Activated naive CD4-positive, alpha-beta T cell treated with anti-CD3 and anti-CD28 coated beads, Interleukin-2, amount 10 ng/mL, durations not matched to agents 7 days and 5 days (primary cell): ENCODE data around the gene SPAG4.

Experiments
- CTCF ChIA-PET: fragments of 350-600 bp; sonication (Branson Sonifier 250); formaldehyde crosslinking; loops from one replicate; lab custom pipeline; 2021; ENCODE audit warnings: antibody characterized with exemption; lab: Charles Lee
- DNase-seq: peaks from one replicate; pipeline ENCODE4 v3.0.0-alpha.2; 2020
- H3K27ac Mint-ChIP-seq: one replicate; pipeline ENCODE4 v1.8.0; 2021; ENCODE audit warnings: mild to moderate bottlenecking, moderate library complexity, mixed read lengths
- H3K27me3 Mint-ChIP-seq: one replicate; pipeline ENCODE4 v1.8.0; 2021; ENCODE audit warnings: mild to moderate bottlenecking, mixed read lengths
- H3K36me3 Mint-ChIP-seq: one replicate; pipeline ENCODE4 v1.8.0; 2021; ENCODE audit warnings: mixed read lengths
- H3K4me1 Mint-ChIP-seq: one replicate; pipeline ENCODE4 v1.8.0; 2021; ENCODE audit warnings: mixed read lengths
- H3K4me3 Mint-ChIP-seq: one replicate; pipeline ENCODE4 v1.8.0; 2021; ENCODE audit warnings: mild to moderate bottlenecking, moderate library complexity, mixed read lengths
- H3K9me3 Mint-ChIP-seq: one replicate; pipeline ENCODE4 v1.8.0; 2021; ENCODE audit warnings: mixed read lengths

Gene SPAG4

DNA sequence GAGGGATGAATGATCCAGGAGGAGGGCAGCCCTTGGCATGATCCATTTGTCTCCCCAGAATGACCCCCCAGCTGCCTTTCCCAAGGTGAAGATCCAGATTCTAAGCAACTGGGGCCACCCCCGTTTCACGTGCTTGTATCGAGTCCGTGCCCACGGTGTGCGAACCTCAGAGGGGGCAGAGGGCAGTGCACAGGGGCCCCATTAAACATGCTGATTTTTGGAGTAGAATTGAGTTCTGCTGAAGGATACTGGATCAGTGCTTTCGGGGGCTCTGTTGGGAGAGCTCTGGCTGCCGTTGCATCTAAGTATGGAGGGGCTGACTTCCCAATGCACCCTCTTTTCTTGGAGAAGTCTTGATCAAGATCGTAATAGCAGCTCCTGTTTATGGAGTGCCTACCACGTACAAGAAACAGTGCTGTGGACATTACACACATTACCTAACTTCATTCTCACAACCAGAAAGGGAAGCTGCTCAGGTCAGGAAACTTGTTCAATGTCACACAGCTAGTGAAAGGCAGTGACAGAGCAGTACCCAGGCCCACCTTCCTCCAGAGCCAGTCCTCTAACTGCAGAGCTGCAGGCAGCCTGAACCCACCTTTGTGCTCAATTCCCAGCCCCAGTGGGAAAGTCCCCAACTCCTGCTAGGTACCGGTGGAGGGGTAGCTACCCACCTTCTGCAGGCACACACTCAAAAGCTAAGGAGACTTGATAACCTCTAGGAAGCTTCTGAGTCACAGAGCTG lies 5.4 kb downstream of the SPAG4 start:
- Mint-ChIP-seq H3K27ac (no peak overlapping the region), H3K4me3 (no peak overlapping the region), H3K27me3 (peaks cover 23% of the 10 kb centered on the region), H3K36me3 (peaks cover 18% of the 10 kb centered on the region), H3K4me1 (peaks cover 35% of the 10 kb centered on the region), H3K9me3 (no peaks in the 10 kb centered on the region)
- CTCF ChIA-PET, result interaction anchor here (0.9 to 2.9 kb wide), 4 partner anchors 8 to 19 kb away, joined by 3 to 12 read pairs (median 8); no protein-coding TSS in a partner anchor
- no peak for DNase-seq

DNA sequence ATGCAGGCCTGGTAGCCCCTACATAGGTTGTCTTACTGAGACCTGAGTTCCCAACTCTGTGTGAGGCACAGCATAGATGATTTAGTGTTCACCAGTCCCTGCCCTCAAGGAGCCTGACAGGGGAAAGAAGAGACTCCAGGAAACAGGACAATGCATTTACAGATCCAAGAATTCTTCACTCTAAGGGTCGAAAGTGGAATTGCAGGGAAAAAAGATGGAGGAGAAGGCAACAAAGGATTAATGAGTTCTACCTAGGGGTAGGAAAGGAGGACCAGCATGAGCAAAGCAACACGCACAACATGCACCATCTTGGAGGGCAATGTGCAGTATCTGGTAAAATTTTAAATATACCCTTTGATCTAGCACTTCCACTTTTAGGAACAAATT lies 5.9 kb downstream of the SPAG4 start:
- no peak overlapping the region for H3K27ac Mint-ChIP-seq

DNA sequence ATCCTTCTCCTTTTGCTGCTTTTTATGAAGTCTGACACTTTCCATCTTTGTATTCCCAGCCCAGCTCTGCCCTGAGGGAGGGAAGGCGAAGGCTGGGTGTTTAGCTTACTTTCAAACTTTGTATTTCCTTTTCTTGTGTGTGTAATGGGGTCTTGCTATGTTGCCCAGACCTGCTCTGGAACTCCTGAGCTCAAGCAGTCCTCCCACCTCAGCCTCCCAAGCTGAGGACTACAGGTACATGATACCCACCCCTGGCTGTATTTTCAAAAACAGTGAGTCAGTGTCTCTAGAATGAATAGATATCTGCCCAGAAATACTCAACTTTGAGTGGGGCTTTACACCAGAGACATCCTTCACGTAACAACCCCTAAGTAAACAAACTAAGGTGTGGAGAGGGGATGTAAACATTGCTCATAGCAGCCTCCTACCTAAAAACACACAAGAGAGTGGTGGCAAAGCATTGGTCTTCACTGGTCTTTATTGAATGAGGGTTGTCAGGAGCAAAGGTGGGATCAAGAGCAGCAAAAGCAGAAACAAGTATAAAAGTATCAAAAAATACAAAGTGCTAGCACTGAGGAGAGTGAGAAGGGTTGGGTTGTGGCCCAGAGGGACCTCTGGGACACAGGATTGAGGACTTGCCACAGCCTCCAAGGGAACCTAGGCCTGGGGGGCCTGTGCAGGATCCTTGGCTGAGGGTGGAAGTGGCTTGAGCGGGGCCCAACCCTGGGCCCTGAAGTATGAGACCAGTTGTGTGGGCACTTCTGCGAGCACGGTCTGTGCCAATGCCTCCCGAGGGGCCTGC lies 10.2 kb downstream of the SPAG4 start:
- Mint-ChIP-seq H3K9me3 (no peaks in the 10 kb centered on the region), H3K27me3 (no peaks in the 10 kb centered on the region), H3K4me3 (no peak overlapping the region), H3K36me3 (peaks cover 50% of the 10 kb centered on the region), H3K4me1 (no peaks in the 10 kb centered on the region), H3K27ac (peak overlapping the region; percentile 25)
- DNase-seq, result no peak
- CTCF ChIA-PET, result interaction anchor here (1.3 kb wide), 1 partner anchor 75 kb away, joined by 3 read pairs; no protein-coding TSS in a partner anchor

More for the DNA sequence above, 5.9 kb downstream of the SPAG4 start:
- Mint-ChIP-seq H3K27me3 (peaks cover 23% of the 10 kb centered on the region), H3K4me3 (no peak overlapping the region), H3K9me3 (no peaks in the 10 kb centered on the region), H3K4me1 (peaks cover 31% of the 10 kb centered on the region), H3K36me3 (peaks cover 23% of the 10 kb centered on the region)
- CTCF ChIA-PET, result interaction anchor here (2.1 kb wide), 1 partner anchor 10 kb away, joined by 5 read pairs; no protein-coding TSS in a partner anchor
- no peak for DNase-seq

DNA sequence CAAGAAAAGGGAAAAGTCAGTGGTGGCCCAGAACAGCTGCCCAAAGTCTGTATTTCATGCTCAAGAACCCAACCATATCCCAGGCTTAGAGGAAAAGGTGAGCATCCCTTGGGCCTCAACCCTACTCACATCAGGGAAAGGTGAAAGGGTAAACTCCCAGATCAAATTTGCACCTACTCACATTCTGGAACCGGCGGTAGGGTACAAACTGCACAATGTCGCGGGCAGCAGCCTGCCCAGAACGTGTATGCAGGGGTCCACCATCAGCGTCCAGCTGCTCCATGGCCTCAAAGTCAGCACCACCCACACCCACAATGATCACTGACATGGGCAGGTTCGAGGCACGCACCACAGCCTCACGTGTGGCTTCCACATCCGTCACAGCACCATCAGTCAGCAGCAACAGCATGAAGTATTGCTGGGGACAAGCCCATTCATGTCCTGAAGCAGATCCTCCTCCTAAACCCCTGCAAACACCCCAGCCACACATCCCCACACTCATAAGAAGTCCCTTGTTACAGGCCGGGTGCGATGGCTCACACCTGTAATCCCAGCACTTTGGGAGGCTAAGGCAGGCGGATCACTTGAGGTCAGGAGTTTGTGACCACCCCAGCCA lies 10.9 kb downstream of the SPAG4 start:
- Mint-ChIP-seq H3K27ac (no peak overlapping the region), H3K9me3 (no peaks in the 10 kb centered on the region), H3K36me3 (peaks cover 51% of the 10 kb centered on the region), H3K27me3 (no peaks in the 10 kb centered on the region), H3K4me3 (no peak overlapping the region), H3K4me1 (no peaks in the 10 kb centered on the region)
- CTCF ChIA-PET, result no interaction called here
- no peak for DNase-seq

DNA sequence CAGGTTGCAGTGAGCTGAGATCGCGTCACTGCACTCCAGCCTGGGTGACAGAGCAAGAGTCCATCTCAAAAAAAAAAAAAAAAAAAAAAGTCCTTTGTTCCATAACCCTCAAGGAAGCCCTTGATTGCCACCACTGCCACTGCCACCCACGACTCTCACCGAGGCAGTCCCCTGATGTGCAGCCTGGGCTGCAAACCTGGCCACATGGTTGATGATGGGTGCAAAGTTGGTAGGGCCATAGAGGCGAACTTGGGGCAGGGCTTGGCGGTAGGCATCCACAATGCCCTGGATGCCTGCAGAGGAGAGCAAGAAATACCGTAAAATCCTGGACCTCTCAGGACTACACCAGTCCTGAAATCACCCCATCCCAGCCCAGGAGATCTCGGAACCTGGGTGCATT lies 11.5 kb downstream of the SPAG4 start:
- DNase-seq, result no peak
- Mint-ChIP-seq H3K4me1 (no peaks in the 10 kb centered on the region), H3K36me3 (peaks cover 47% of the 10 kb centered on the region), H3K27me3 (no peaks in the 10 kb centered on the region), H3K27ac (no peak overlapping the region), H3K9me3 (no peaks in the 10 kb centered on the region), H3K4me3 (no peak overlapping the region)
- CTCF ChIA-PET, result no interaction called here

DNA sequence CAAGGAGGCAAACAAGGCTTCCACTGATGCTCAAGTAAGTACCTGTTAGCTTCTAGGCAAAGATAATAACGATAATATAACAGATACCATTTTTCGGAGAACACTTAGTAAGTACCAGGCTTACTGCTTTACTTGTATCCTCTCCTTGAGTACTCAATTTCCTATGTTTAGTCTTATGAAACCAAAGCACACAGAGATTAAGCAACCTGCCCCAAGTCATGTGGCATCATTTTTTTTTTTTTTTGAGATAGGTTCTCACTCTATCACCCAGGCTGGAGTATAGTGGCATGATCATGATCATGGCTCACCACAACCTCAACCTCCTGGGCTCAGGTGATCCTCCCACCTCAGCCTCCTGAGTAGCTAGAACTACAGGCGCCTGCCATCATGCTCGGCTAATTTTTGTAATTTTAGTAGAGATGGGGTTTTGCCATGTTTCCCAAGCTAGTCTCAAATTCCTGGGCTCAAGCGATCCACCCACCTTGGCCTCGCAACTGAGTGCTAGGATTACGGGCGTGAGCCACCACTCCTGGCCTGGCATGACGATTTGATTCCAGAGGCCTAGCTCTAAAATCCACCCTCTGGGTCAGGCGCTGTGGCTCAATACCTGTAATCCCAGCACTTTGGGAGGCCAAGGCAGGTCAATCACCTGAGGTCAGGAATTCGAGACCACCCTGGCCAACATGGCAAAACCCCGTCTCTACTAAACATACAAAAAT lies 14.0 kb downstream of the SPAG4 start:
- Mint-ChIP-seq H3K36me3 (peaks cover 49% of the 10 kb centered on the region), H3K4me1 (no peaks in the 10 kb centered on the region), H3K9me3 (no peaks in the 10 kb centered on the region), H3K4me3 (no peak overlapping the region), H3K27ac (peak overlapping the region; percentile 20), H3K27me3 (no peaks in the 10 kb centered on the region)
- CTCF ChIA-PET, result interaction anchor here (0.7 to 2.0 kb wide), 2 partner anchors 9 to 11 kb away, joined by 3 to 9 read pairs; no protein-coding TSS in a partner anchor
- DNase-seq, result no peak

DNA sequence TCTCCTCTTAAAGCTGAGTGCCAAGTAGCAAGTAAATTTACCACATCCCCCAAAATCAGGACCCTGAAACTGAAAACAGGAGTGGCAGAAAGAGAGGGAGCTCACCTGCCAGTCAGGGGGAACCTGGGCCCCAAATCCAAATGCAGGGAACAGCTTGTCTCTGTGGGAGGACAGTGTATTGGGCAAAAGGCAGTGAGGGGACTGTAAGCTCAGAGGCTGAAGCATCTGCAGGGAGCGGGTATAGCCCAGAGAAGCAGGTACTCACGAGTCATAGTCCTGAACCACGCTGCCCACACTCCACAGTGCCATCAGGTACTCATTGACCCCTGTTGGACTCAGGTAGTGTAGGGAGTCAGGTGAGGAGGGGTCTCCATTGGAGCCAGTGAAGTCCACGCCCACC lies 15.0 kb downstream of the SPAG4 start:
- H3K36me3 Mint-ChIP-seq, result peaks cover 45% of the 10 kb centered on the region
- no peaks in the 10 kb centered on the region for H3K9me3 Mint-ChIP-seq

DNA sequence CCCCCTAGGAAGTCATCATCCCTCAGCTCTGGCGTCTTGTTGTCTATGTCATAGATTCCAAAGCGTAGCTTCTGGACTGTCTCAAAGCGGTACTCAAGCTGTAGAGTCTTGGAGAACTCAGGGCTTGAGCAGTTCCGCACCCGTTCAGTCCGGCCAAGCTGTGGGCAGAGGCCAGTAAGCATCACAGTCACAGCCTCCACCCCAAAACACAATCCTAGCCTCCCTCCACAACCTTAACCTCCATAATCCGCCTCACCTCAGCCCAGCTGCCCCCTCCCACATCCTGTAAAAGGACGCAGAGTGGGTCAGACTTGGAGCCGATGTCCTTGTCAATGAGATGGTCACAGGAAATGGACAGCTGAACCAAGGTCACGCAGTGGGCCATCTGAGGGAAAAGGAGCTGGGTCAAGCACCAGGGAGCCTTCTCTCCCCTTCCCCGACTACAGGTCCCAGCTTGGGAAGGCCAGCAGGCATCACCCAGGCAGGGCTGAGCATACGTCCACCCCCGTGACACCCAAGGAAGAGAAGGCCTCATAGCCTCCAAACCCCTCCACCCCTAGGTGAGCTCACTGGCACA lies 17.0 kb downstream of the SPAG4 start:
- Mint-ChIP-seq H3K27ac (no peak overlapping the region), H3K9me3 (no peaks in the 10 kb centered on the region), H3K27me3 (no peaks in the 10 kb centered on the region), H3K4me1 (peaks cover 2% of the 10 kb centered on the region), H3K4me3 (no peak overlapping the region), H3K36me3 (peaks cover 28% of the 10 kb centered on the region)
- DNase-seq, result no peak
- CTCF ChIA-PET, result interaction anchor here (1.5 kb wide), 1 partner anchor 13 kb away, joined by 5 read pairs; no protein-coding TSS in a partner anchor

More for the DNA sequence above, 15.0 kb downstream of the SPAG4 start:
- Mint-ChIP-seq H3K4me1 (peaks cover 2% of the 10 kb centered on the region), H3K4me3 (no peak overlapping the region), H3K27ac (no peak overlapping the region), H3K27me3 (no peaks in the 10 kb centered on the region)
- CTCF ChIA-PET, result interaction anchor here (1.7 to 2.0 kb wide), 2 partner anchors 9 to 12 kb away, joined by 5 to 9 read pairs; no protein-coding TSS in a partner anchor
- DNase-seq, result no peak

DNA sequence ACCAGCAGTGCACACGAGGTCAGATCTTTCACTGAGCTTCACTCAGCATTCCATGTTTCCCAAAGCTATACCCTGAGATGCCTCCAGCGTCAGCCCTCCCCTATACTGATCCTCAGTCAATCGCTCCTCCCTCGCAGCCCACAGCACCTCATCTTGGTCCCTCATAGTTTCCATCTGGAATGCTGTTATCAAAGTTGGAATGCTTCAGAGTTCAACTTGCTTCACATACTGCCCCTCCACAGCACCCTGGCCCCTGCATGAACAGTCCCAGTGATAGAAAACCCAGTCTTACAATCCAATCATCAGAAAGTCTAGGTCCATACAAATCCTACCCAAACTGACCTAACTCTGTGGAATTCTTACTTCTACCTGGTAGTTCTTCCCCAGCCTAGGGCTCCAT lies 20.0 kb downstream of the SPAG4 start:
- H3K27ac Mint-ChIP-seq, result no peak overlapping the region
- CTCF ChIA-PET, result no interaction called here
- H3K9me3 Mint-ChIP-seq, result no peaks in the 10 kb centered on the region
- peaks cover 9% of the 10 kb centered on the region for H3K36me3 Mint-ChIP-seq
- H3K4me3 Mint-ChIP-seq, result no peak overlapping the region
- DNase-seq, result no peak
- no peaks in the 10 kb centered on the region for H3K27me3 Mint-ChIP-seq
- H3K4me1 Mint-ChIP-seq, result peaks cover 6% of the 10 kb centered on the region

DNA sequence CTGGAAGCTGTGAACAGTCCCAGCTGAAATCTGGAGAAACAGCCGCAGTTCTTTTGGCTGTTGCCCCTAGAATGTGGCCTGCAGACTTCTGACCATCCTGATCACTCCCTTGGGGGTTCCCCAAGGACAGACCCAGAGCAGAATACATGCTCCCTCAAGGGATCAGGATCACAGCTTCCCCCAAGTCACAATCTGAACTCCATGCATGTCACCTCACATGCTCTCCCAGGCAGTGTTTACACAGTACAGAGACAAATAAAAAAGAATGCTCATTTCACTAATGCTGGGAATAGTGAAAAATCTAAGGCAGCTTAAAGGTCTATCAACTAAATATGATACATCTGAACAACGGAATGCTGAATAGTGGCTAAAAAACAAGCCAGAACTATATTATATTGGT lies 20.5 kb downstream of the SPAG4 start:
- H3K27me3 Mint-ChIP-seq, result no peaks in the 10 kb centered on the region
- no peaks in the 10 kb centered on the region for H3K9me3 Mint-ChIP-seq
- H3K27ac Mint-ChIP-seq, result no peak overlapping the region
- H3K4me1 Mint-ChIP-seq, result peaks cover 6% of the 10 kb centered on the region
- DNase-seq, result no peak
- no peak overlapping the region for H3K4me3 Mint-ChIP-seq
- peaks cover 7% of the 10 kb centered on the region for H3K36me3 Mint-ChIP-seq
- CTCF ChIA-PET, result interaction anchor here (1.3 kb wide), 1 partner anchor 17 kb away, joined by 4 read pairs; no protein-coding TSS in a partner anchor

DNA sequence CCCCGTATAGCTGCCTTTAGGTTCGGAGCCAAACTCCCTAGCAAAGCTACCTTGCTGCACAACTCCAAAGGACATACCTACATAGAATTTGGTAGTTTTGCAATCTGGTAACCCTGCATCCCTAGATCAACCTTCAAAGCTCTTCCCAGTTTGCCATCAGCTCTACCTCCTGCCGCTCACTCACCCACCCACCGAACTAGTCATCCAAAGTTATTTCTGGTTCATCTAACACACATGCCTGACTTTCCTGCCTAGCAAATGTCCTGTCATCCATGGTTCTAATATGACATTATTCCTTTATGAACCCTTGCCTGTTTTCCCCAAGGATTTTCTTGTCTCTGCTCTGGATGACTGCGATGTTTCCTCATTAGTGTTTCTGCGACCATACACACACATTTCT lies 21.6 kb downstream of the SPAG4 start:
- Mint-ChIP-seq H3K36me3 (peaks cover 6% of the 10 kb centered on the region), H3K9me3 (no peaks in the 10 kb centered on the region), H3K27ac (peak overlapping the region; percentile 13), H3K4me3 (no peak overlapping the region), H3K4me1 (peaks cover 6% of the 10 kb centered on the region), H3K27me3 (no peaks in the 10 kb centered on the region)
- DNase-seq, result no peak
- CTCF ChIA-PET, result interaction anchor here (0.5 to 1.3 kb wide), 3 partner anchors 14 to 21 kb away, joined by 3 to 4 read pairs (median 3); no protein-coding TSS in a partner anchor

DNA sequence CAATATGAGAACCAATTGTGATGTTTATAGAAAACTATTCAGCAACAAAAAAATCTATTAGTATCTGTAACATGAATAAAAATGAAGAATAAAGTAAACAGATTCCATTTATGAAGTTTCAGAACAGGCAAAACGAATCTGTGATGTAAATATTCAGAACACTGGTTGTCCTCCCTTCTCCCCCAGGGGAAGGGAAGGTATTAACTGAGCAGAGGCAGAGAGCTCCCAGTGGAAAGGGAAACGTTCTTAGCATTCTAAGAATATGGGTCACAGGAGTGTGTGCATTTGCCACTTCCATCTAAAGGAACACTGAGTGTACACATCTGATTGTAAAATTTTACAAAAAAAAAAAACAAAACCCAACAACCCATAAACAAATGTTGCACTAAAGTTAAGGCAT lies 23.1 kb downstream of the SPAG4 start:
- H3K4me3 Mint-ChIP-seq, result no peak overlapping the region
- H3K27me3 Mint-ChIP-seq, result no peaks in the 10 kb centered on the region
- peaks cover 12% of the 10 kb centered on the region for H3K36me3 Mint-ChIP-seq
- H3K4me1 Mint-ChIP-seq, result peaks cover 12% of the 10 kb centered on the region
- no peak for DNase-seq
- H3K27ac Mint-ChIP-seq, result no peak overlapping the region
- CTCF ChIA-PET, result no interaction called here
- no peaks in the 10 kb centered on the region for H3K9me3 Mint-ChIP-seq

DNA sequence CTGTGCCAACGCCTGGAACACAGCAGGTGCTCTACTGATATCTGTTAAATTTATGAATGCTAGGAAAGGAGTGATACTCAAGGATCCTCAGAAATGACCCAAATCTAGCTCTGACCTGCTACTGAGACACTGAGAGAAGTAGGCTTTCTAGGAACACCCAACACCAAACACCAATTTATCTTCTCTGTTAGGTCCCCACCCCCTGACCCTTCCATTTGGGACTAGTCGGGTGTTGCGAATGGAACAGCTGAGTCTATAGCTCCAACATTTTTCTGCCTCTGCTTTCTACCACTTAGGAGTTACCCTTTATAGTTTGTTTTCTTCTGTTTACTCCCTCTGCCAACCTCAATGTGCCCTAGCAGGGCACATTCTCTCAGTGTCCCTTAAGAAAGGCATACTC lies 25.1 kb downstream of the SPAG4 start:
- CTCF ChIA-PET, result no interaction called here
- Mint-ChIP-seq H3K9me3 (no peaks in the 10 kb centered on the region), H3K27ac (no peak overlapping the region), H3K36me3 (peaks cover 15% of the 10 kb centered on the region), H3K4me3 (no peak overlapping the region), H3K27me3 (no peaks in the 10 kb centered on the region), H3K4me1 (peaks cover 16% of the 10 kb centered on the region)
- DNase-seq, result no peak
